Measurements from ENCODE around the gene TTPAL.

- TF ChIP-seq CTCF (conservative IDR thresholded peaks at IDR 0.05; ENCODE audit: low read length), result no peak
- no peak for TF ChIP-seq EZH2phosphoT487 (IDR thresholded peaks at IDR 0.05; ENCODE audit: borderline replicate concordance, low read depth, low read length)
These were observed 18.7 kb upstream of the TTPAL start for GRCh38 chr20:44457016-44457415.
